ENCODE data around the gene CTNNA3. TPM values are rescaled to one million over a fixed set of nuclear protein-coding genes. Genes with fewer than 3 reads are reported as not detected.
A peak's percentile ranks its signal among the peaks of the same experiment; 100 is the strongest.
"Not testable (repeated sequence)": the region's sequence is repeated elsewhere in the genome, so short reads cannot be mapped to it uniquely, and the experiment has no call there.

The CTNNA3 gene
- total RNA-seq, 1 donor from 2014 or later: 159 TPM

DNA sequence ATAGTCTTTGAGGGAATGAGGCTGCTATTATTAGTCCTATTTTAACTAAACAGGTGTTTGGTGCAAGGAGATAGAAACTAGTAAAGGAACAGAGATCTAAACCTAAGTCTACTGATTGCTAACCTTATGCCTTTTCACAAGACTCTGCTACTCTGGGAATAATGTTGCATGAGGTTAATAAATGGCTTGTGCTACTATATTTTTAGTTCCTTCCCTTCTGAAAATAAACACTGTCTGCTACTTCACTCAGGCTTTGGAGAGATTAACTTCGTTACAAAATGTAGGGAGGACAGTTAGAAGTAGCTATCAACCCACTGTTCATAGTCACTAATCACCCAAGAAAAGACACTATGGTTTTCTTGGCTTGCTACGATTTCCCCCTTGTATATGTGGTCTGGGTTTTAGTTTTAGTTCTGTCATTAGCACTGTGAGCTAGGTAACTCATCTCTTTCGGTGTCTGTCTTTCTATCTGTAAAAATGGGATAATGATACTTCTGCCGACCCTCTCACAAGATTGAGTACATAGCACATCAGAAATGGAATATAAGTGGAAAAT is 474.0 kb downstream of the CTNNA3 start:
- DNase-seq: no peak
- intact Hi-C loops (cut with micrococcal nuclease): no loop called here
- Histone ChIP-seq H3K4me3 (peak overlapping the region; percentile 15), H3K27me3 (ENCODE audit: low read depth) (no peaks in the 10 kb centered on the region), H3K4me1 (peaks cover 25% of the 10 kb centered on the region), H3K9me3 (replicated peaks) (no peaks in the 10 kb centered on the region), H3K27ac (replicated peaks) (peak overlapping the region; percentile 56), H3K36me3 (no peaks in the 10 kb centered on the region)
- TF ChIP-seq, protein P1, sequence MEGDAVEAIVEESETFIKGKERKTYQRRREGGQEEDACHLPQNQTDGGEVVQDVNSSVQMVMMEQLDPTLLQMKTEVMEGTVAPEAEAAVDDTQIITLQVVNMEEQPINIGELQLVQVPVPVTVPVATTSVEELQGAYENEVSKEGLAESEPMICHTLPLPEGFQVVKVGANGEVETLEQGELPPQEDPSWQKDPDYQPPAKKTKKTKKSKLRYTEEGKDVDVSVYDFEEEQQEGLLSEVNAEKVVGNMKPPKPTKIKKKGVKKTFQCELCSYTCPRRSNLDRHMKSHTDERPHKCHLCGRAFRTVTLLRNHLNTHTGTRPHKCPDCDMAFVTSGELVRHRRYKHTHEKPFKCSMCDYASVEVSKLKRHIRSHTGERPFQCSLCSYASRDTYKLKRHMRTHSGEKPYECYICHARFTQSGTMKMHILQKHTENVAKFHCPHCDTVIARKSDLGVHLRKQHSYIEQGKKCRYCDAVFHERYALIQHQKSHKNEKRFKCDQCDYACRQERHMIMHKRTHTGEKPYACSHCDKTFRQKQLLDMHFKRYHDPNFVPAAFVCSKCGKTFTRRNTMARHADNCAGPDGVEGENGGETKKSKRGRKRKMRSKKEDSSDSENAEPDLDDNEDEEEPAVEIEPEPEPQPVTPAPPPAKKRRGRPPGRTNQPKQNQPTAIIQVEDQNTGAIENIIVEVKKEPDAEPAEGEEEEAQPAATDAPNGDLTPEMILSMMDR (IDR thresholded peaks at IDR 0.05; ENCODE audit: borderline replicate concordance): no peak

DNA sequence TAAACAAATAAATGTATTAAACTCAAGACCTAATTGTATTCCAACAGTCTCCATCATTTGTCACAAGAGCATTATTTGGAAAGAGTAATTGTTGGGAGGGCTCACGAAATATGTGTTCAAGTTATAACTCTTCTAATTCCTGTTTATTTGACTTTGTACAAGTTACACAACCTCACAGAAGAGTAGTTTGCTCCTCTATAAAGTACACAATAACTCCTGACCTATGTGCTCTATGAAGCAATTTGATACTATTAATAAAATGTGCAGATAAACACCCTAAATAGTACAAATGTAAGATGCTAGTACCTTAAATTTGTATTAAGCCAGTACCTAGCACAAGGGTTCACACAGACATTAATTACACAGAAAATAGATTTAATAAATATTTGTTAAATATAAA is 484.3 kb downstream of the CTNNA3 start:
- no peaks in the 10 kb centered on the region for H3K36me3 ChIP-seq
- no peak overlapping the region for H3K4me3 ChIP-seq
- intact Hi-C loops (cut with micrococcal nuclease): no loop called here
- no peaks in the 10 kb centered on the region for H3K9me3 ChIP-seq (replicated peaks)
- H3K27me3 ChIP-seq (ENCODE audit: low read depth): no peaks in the 10 kb centered on the region
- TF ChIP-seq, protein P1 (IDR thresholded peaks at IDR 0.05; ENCODE audit: borderline replicate concordance): no peak
- H3K4me1 ChIP-seq: peaks cover 12% of the 10 kb centered on the region
- no peak for DNase-seq
- H3K27ac ChIP-seq (replicated peaks): peak overlapping the region; percentile 17

DNA sequence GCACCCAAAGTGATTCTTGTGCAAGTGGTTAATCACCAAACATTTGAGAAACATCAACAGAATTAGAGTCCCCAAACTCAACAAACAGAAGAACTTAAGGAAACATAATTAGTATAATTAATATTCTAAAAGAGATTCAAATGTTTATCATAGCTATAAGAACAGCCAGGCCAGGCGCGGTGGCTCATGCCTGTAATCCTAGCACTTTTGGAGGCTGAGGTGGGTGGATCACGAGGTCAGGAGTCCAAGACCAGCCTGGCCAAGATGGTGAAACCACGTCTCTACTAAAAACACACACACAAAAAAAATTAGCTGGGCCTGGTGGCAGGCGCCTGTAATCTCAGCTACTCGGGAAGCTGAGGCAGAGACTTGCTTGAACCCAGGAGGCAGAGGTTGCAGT is 488.1 kb downstream of the CTNNA3 start:
- intact Hi-C loops (cut with micrococcal nuclease); H3K27ac ChIP-seq (replicated peaks); DNase-seq; H3K9me3 ChIP-seq (replicated peaks); H3K36me3 ChIP-seq; H3K27me3 ChIP-seq (ENCODE audit: low read depth); H3K4me3 ChIP-seq: not testable (repeated sequence)
- H3K4me1 ChIP-seq: peaks cover 12% of the 10 kb centered on the region

DNA sequence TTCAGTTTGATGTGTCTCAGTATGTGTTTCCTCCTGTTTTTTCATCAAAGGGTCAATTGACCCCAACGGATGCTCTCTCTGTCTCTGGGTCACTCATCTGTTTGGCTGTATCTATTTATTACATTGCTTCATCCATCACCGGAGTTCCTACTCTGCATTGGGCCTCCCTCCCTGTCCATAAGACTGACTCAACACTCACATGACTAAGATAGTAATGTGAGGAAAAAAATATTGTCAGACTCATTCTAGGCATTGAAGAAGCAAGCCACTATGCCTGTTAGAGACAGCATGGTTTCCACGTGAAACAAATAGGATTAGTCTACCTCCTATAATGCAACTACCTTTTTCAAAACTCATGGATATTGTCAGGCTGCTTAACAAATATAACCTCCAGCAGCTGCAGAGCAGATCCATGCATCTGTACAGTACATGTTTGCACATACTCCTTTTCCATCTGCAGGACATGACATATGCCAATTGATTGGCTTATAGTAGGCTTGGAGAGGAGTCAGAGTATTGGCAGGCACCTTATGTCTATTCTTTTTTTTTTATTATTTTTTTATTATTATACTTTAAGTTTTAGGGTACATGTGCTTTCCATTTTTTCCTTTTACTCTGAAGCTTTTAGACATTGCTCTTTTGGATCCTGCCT is 495.0 kb downstream of the CTNNA3 start:
- Histone ChIP-seq H3K27ac (replicated peaks) (no peak overlapping the region), H3K4me1 (no peaks in the 10 kb centered on the region), H3K27me3 (ENCODE audit: low read depth) (no peaks in the 10 kb centered on the region), H3K36me3 (no peaks in the 10 kb centered on the region), H3K9me3 (replicated peaks) (no peaks in the 10 kb centered on the region), H3K4me3 (no peak overlapping the region)
- no peak for DNase-seq
- intact Hi-C loops (cut with micrococcal nuclease): no loop called here
- TF ChIP-seq, protein P1 (IDR thresholded peaks at IDR 0.05; ENCODE audit: borderline replicate concordance): no peak

DNA sequence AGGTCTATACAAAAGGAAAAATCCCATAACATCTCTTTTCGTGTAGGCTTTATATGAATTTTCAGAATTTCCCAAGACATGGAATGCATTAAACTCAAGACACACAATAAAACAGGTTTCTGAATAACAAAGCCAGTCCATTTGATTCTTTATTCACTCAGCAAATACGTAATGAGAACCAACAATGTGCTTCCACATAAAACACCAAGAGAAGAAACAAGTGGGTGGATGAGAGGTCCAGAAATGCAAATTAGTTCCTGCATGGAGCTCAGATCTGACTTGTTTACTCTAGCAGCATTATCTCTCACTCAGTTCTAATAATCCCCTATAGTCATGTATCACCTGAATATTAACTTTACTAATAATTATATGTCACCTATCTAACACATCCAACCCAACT is 520.6 kb downstream of the CTNNA3 start:
- H3K36me3 ChIP-seq: no peaks in the 10 kb centered on the region
- DNase-seq: no peak
- TF ChIP-seq, protein P1 (IDR thresholded peaks at IDR 0.05; ENCODE audit: borderline replicate concordance): no peak
- no peaks in the 10 kb centered on the region for H3K4me1 ChIP-seq
- intact Hi-C loops (cut with micrococcal nuclease): no loop called here
- no peak overlapping the region for H3K4me3 ChIP-seq
- no peak overlapping the region for H3K27ac ChIP-seq (replicated peaks)
- no peaks in the 10 kb centered on the region for H3K27me3 ChIP-seq (ENCODE audit: low read depth)
- H3K9me3 ChIP-seq (replicated peaks): no peaks in the 10 kb centered on the region

DNA sequence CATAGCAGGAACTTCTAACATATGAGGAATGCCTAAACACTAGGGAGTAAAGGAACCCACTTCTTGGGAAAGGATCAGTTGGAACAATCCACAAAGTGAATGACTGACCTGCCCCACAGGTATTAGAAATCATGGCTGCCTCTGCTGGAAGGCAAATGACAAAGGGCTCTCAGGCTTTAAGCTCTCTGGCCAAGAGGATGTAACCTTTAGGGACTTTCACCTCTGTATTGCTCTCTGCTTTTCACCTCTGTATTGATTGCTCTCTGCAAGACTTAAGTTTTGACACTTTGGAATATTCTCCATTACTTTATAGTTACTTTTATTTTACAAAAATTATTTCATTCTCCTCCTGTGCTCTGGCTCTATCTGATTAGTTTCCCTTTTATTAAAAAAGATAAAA is 522.2 kb downstream of the CTNNA3 start:
- no peaks in the 10 kb centered on the region for H3K27me3 ChIP-seq (ENCODE audit: low read depth)
- TF ChIP-seq, protein P1 (IDR thresholded peaks at IDR 0.05; ENCODE audit: borderline replicate concordance): no peak
- no peaks in the 10 kb centered on the region for H3K4me1 ChIP-seq
- no peak overlapping the region for H3K27ac ChIP-seq (replicated peaks)
- H3K9me3 ChIP-seq (replicated peaks): peaks cover 15% of the 10 kb centered on the region
- no peaks in the 10 kb centered on the region for H3K36me3 ChIP-seq
- DNase-seq: no peak
- no peak overlapping the region for H3K4me3 ChIP-seq
- intact Hi-C loops (cut with micrococcal nuclease): no loop called here
